Stimulated activated CD8-positive, alpha-beta memory T cell treated with anti-CD3 and anti-CD28 coated beads, Interleukin-4, amount 100 ng/mL, for 24 hours (primary cell): ENCODE data around the gene C12orf76.
"Not testable (repeated sequence)": the region's sequence is repeated elsewhere in the genome, so short reads cannot be mapped to it uniquely, and the experiment has no call there.

Experiments used
- DNase-seq: peaks from one replicate; pipeline ENCODE4 v3.0.0-alpha.2; 2020; ENCODE audit warnings: low read depth

Gene C12orf76

GRCh38 chr12:110048242-110049027 lies at the start of gene C12orf76:
C12orf76 (minus strand) TSS chr12:110048522; CDS start chr12:110048495, 27 bp downstream.
- DNase-seq: peak; percentile 87

GRCh38 chr12:110093631-110094311 lies 45.4 kb upstream of the C12orf76 start:
- no peak for DNase-seq

- DNase-seq: no peak
Observed at GRCh38 chr12:110091136-110091711, 42.9 kb upstream of the C12orf76 start.

GRCh38 chr12:110090266-110091135 lies 42.2 kb upstream of the C12orf76 start:
- DNase-seq: no peak

GRCh38 chr12:110088936-110089335 lies 40.6 kb upstream of the C12orf76 start:
- DNase-seq: no peak

GRCh38 chr12:110088216-110088615 lies 39.9 kb upstream of the C12orf76 start:
- not testable (repeated sequence) for DNase-seq

GRCh38 chr12:110084314-110085015 lies 36.1 kb upstream of the C12orf76 start:
- DNase-seq: no peak

- no peak for DNase-seq
Observed at GRCh38 chr12:110080410-110080809, 32.1 kb upstream of the C12orf76 start.

GRCh38 chr12:110079477-110080400 lies 31.4 kb upstream of the C12orf76 start:
- DNase-seq: peak; percentile 55

- no peak for DNase-seq
Observed at GRCh38 chr12:110077800-110078199, 29.5 kb upstream of the C12orf76 start.

GRCh38 chr12:110075880-110076279 lies 27.6 kb upstream of the C12orf76 start:
- no peak for DNase-seq

GRCh38 chr12:110074089-110074488 lies 25.8 kb upstream of the C12orf76 start:
- no peak for DNase-seq

GRCh38 chr12:110073049-110073831 lies 24.9 kb upstream of the C12orf76 start:
- DNase-seq: no peak

- not testable (repeated sequence) for DNase-seq
Observed at GRCh38 chr12:110072636-110073035, 24.3 kb upstream of the C12orf76 start.

GRCh38 chr12:110071967-110072366 lies 23.6 kb upstream of the C12orf76 start:
- DNase-seq: no peak

GRCh38 chr12:110071504-110071903 lies 23.2 kb upstream of the C12orf76 start:
- DNase-seq: no peak

GRCh38 chr12:110068654-110069053 lies 20.3 kb upstream of the C12orf76 start:
- DNase-seq: no peak

- DNase-seq: not testable (repeated sequence)
Observed at GRCh38 chr12:110068115-110068514, 19.8 kb upstream of the C12orf76 start.

- DNase-seq: no peak
Observed at GRCh38 chr12:110067531-110067930, 19.2 kb upstream of the C12orf76 start.
